ENCODE results near the gene MAML2.
A peak's percentile ranks its signal among the peaks of the same experiment; 100 is the strongest.
"Not testable (repeated sequence)": the region's sequence is repeated elsewhere in the genome, so short reads cannot be mapped to it uniquely, and the experiment has no call there.

The MAML2 gene

DNA sequence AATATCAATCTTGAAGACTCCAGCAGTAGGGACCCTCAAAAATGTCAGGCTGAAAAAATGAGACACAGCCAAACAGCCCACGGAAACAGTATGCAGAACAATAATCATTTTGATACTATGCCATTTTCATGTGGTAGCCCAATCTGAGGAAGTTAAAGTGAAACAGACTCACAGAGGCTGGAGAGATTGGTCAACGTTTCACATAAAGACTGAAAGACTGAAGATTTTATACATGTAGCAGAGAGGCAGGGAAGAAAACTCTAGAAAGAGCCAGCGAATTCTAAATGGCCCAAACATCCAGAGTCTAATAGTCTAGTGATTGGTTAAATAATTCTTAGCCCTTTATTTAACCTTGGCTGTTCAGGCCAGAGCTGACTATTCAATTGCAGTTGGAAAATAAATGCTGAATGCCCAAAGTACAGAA, 49.4 kb downstream of the MAML2 start:
- peak in 1 of 56 donors; percentile 22 for DNase-seq

GRCh38 chr11:96293109-96293508, 49.9 kb downstream of the MAML2 start:
- DNase-seq: no peak

DNA sequence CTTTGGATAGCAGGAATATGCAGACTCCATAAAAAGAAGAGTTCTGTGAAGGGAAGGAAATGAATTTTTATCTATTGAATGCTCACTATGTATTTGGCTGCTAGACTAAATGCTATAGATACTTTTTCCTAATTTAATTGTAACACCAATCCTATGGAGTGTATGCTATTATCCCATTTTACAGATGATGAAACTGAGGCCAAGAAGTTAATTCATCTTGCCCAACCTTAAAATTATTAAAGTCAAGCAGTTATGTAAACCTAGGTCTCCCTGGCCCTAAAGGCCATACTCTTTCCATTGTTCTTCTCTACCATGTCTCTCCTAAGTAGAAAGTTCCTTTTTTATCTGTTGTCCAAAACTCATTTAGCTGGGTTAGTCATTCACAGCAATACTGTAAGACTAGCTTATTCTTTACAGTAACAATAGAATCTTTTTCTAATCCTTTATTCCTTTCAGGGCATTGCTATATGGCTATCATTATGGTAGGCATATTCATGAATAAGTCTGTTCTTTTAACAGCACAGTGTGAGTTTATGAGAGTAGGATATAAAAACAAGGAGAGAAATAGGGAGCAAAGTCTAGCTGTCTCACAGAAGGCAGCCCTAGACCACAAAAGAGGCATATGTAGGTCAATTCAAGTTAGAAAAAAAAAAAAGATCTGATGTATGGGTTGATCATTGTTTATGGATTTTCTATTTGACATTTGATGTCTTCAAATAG, 50.5 kb downstream of the MAML2 start:
- DNase-seq: no peak

- DNase-seq: no peak
Observed at GRCh38 chr11:96290631-96291030, 52.4 kb downstream of the MAML2 start.

DNA sequence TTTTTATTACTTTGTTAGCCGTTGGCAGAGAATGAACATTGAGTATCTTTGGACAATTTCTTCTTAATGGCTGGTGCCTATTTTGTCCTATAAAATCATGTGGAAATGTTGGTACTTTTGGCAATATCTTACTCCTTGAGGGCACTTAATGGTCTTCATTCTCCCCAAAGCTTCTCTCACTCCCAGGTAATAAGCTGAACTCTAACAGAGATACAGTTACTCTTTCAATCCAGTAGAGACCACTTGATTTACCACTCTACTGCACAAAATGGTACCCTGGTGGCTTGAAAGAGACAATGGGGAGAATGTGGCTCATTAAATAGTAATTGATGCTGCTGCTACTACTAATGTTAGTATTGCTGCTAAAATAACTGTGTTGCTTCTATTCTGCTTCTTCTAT, 53.0 kb downstream of the MAML2 start:
- DNase-seq: no peak

GRCh38 chr11:96288915-96289314, 54.1 kb downstream of the MAML2 start:
- no peak for DNase-seq

DNA sequence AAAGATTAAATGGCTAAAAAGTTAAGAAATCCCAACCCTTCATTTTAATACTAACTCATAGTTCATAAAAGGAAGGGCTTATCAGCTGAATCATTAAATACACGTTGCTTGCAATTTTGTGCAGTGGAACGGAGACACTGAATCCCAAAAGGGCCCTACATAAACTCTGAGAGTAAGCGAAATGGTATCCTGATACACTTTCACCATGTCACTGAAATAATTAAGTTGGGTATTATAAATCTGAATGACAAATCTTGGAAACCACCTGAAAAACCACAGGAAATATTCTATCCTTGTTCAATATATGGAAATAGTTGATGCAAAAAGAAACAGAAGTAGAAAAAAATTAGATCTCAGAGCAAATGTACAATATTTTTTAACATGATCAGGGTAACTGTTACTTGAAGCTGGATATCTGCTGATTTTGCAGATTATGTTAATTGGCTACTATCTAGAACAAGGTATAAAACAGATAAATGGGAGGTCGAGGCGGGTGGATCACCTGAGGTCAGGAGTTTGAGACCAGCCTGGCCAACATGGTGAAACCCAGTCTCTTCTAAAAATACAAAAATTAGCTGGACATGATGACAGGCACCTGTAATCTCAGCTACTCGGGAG, 55.1 kb downstream of the MAML2 start:
- no peak for DNase-seq

GRCh38 chr11:96285985-96286384, 57.0 kb downstream of the MAML2 start:
- not testable (repeated sequence) for DNase-seq

GRCh38 chr11:96284917-96285316, 58.1 kb downstream of the MAML2 start:
- no peak for DNase-seq

GRCh38 chr11:96284401-96284800, 58.6 kb downstream of the MAML2 start:
- no peak for DNase-seq

DNA sequence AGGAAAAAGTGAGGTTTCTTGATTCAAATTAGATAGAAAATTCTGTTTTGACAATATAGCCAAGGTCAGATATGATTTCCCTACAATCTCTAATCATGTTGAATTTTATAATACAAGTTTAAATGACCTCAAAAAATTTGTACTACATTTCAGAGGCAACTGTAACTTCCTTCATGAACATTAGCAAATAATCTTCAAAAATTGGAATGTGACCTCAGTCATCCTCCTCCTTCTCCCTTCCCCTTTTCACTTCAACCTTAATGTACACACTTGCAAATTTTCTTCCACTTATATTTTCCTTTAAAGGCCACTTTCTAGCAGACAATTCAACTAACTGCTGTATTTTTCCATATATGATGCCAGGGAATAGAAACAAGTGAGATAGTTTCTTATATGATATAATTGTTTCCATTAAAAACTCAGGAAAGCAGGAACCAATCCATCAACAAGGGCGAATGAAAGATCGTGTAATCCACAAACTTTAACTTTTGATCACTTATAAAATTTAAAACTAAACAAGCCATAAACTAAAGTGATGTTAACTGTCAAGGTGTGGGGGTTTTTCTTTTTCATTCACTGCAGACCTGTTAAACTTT, 60.3 kb downstream of the MAML2 start:
- DNase-seq: no peak

DNA sequence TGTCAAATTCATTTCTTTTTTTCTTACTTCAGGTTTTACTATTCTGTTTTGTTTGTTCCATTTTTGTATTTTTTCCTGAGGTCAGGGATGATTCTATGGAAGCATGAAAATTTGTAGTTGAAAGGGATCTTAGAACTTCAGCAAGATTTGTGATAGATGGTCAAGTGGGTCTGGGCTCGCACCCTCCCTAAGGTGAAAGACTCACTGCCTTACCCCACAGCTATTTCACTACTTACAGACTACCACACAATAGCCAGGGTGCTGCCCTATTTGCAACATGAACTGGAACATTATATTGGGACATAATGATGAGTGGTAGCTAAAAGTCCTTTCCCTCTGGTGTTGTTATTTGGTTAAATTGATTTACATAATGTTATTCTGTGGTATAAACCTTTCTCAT, 62.6 kb downstream of the MAML2 start:
- no peak for DNase-seq

DNA sequence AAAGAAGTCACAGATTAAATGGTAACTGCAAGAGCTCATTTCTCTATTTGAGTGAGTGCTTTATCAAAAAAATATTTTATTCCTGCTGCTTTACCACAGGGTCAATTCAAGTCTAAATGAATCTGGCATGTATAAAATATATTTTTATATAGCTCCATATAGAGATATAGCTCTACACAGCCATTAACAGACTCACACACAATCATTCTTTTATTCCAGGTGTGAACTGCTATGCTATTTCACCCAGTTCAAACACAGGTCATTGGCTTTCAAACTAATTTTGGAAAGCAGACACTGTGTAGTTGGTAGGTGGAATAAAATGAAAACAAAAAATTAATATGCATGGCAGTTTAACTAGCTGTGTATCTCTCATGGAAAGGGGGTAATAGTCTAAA, 63.1 kb downstream of the MAML2 start:
- no peak for DNase-seq

GRCh38 chr11:96279018-96279895, 63.7 kb downstream of the MAML2 start:
- no peak for DNase-seq

DNA sequence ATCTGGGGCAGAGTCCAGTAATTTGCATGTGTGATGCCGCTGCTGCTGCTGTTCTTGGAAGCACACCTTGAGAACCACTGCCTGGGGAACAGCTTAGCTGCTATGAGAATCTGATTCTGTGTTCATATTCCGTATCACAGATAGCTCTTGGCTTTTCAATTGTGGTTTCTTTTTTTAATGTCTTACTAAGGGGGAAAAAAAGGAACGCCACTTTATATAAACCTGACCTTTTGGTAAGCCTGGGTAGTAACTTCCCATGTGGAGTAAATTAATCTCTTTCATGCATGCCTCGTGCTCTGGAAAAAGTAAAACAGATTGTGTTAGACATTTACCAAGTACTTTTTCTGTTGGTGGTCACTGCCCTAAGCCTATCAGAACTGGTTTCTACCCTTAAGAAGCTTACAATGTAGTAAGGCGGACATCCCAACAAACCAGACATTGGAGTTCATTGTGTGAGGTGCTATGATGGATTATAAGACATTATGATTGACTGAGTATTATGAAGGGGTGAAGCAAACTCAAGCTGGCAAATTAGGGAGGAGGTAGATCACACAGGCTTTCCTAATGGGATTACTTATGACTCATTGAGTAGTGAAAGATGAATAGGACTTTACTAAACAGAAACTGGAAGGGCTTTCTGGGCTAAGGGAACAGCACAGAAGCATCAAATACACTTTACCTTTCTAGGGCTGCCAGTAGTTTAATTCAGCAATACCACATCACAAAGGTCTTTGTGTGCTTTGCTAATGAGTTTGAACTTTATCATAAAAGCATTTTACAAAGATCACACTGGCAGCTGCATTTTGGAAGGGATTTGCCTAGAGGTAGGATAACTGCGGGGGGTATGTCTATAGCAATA, 64.7 kb downstream of the MAML2 start:
- no peak for DNase-seq

GRCh38 chr11:96277696-96278038, 65.3 kb downstream of the MAML2 start:
- no peak for DNase-seq

- no peak for DNase-seq
Observed at GRCh38 chr11:96276836-96277235, 66.2 kb downstream of the MAML2 start.

DNA sequence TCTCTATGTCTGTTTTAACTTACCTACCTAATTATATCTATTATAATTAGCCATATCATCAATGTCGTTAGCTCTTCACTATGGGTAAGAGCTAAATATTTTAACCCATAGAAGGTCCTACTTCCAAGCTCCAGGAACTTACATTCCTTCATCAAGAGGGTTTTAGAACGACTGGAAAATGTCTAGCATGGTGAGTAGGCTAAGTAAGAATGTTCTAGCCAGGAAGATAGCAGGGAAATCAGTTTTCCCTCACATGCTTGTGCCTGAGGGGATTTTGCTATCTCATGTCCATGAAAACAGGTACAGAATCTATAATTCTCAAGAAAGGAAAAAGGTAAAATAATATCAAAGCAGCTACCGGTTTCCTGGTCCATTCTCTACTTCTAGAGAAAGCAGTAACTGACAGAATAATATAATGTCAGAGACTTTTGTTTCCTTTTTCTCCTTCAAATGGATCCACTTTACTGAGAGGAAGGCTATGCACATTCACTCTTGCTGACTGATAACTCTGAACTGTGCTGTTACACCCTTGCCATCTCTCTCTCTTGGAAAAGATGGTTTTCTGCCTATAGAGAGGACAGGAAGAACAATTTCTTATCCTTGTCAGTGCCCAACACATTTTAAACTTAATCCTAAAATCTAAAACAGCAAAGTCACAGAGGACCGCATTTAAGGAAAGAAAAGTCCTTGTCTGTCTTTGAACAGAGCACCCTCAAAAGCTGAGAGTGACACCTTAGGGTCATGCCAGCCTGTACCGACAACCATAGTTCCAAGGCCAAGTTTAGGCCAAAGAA, 67.0 kb downstream of the MAML2 start:
- DNase-seq: no peak

DNA sequence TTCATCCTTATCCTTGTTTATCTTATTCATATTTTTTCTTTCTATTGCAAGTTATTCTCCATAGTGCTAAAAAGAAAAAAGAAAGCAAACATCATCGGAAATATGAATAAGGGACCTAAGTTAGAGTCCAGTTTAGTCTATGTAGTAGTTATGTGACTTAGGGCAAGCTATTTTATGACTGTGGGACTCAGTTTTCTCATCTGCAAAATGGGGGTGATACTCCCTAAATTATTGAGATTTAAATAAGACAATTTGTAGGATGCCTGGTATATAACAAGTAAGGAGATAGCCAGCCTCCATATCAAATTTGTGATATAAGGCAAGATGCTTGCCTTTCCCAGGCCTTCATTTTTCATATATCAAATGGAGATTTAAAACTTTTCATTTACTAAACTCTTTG, 69.5 kb downstream of the MAML2 start:
- DNase-seq: no peak

DNA sequence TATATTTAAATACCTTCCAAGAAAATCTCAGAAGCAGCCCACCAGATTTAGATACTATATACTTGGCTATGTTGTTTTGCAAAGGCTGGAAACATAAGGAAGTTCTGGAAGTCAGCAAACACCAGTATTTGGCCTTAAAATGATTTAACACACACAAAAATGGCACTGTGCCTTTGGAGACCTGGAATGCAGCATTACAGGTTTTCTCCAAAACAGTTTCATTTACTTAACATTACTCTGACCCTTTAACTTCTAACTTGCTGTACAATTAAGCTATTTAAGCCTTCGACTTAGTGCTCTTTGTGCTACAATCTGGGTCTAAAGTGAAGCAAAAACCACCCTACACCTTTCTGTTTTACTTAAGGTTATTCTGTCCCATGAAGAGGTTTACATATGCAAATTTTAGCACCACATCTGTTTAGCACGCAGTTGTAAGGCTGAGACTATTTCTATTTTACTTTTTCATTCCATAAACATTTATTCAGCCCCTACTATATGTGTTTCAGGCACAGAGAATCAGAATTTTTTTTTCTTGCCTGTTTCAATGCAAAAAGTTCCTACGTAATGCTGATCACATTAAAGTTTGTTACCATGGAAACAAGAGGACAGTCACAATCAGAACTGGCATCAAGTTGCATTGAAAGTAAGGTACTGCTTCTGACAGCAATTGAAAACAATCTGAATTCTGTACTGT, 70.3 kb downstream of the MAML2 start:
- no peak for DNase-seq

All from nucleus accumbens (tissue), 56 donors.